Endothelial cell of umbilical vein (primary cell): Measurements from ENCODE around the gene HEPHL1. TPM values are rescaled to one million over a fixed set of nuclear protein-coding genes. Genes with fewer than 3 reads are reported as not detected.

Experiments used
- BruUV-seq: library from RNA; stranded (reverse); fragments of 400-500 nt; replicated peaks from 2 replicates; lab custom pipeline; 2021; lab: Mats Ljungman, UMichigan
- CTCF ChIA-PET: fragments of 300-600, 350-600 bp; sonication (Branson Sonifier 250); formaldehyde crosslinking; loops from one replicate; lab custom pipeline; 2021; ENCODE audit warnings: antibody characterized with exemption, inconsistent platforms; lab: Charles Lee
- POLR2A ChIA-PET: fragments of 300-600, 350-600 bp; sonication (Branson Sonifier 250); formaldehyde crosslinking; loops from one replicate; lab custom pipeline; 2021; ENCODE audit warnings: antibody characterized with exemption, inconsistent platforms; lab: Charles Lee
- DNase-seq: peaks from one replicate; pipeline ENCODE4 v3.0.0-alpha.2; 2011; ENCODE audit warnings: low read depth, low spot score
- FAIRE-seq: peaks from 2 replicates; lab custom pipeline; 2011; peaks lifted over from hg19 to GRCh38; lab: Jason Lieb, UNC
- H2AFZ ChIP-seq: 2 replicates; pipeline ENCODE4 v1.6.0; 2012; ENCODE audit warnings: low read depth, low read length, control low read depth, inconsistent platforms
- H3K27ac ChIP-seq: 2 replicates; pipeline ENCODE4 v1.5.1; 2011; ENCODE audit warnings: low read depth, mild to moderate bottlenecking, control low read depth, low read length, moderate library complexity; ENCODE audit not compliant: insufficient read depth
- H3K27me3 ChIP-seq, 2 experiments: 2 replicates each; pipeline versions ENCODE4 v1.6.0 to v1.6.1; 2011; ENCODE audit warnings: low read length in 2 of 2, mixed read lengths in 1 of 2; ENCODE audit not compliant: control insufficient read depth in 2 of 2, insufficient read depth in 2 of 2
- H3K36me3 ChIP-seq, 2 experiments: 2 replicates in 1 of 2; 3 replicates in 1 of 2; pipeline ENCODE4 v1.5.1; 2011; ENCODE audit warnings: low read length in 2 of 2, mild to moderate bottlenecking in 1 of 2, moderate library complexity in 1 of 2; ENCODE audit not compliant: control insufficient read depth in 2 of 2, insufficient read depth in 2 of 2; ENCODE audit errors: extremely low read depth in 1 of 2
- H3K4me1 ChIP-seq: 3 replicates; pipeline ENCODE4 v1.5.1; 2011; ENCODE audit warnings: mild to moderate bottlenecking, low read length; ENCODE audit not compliant: control insufficient read depth, insufficient read depth; ENCODE audit errors: extremely low read depth
- H3K4me2 ChIP-seq: 2 replicates; pipeline ENCODE4 v1.6.1; 2011; ENCODE audit warnings: low read length, control low read depth, mixed read lengths; ENCODE audit not compliant: insufficient read depth
- H3K4me3 ChIP-seq, 3 experiments: fragments of 200-600 bp in 1 of 3; sonication (generic), shearing (Covaris generic) in 1 of 3; replicated peaks in 1 of 3; 2 replicates each; pipeline ENCODE4 v1.5.1; 2011 to 2016; ENCODE audit warnings: control low read depth in 3 of 3, low read length in 3 of 3, mild to moderate bottlenecking in 2 of 3, inconsistent platforms in 1 of 3, low read depth in 1 of 3, moderate library complexity in 1 of 3; ENCODE audit not compliant: insufficient read depth in 1 of 3
- H3K79me2 ChIP-seq: 2 replicates; pipeline ENCODE4 v1.6.0; 2012; ENCODE audit warnings: low read length, inconsistent platforms; ENCODE audit not compliant: control insufficient read depth, insufficient read depth
- H3K9ac ChIP-seq: replicated peaks from 2 replicates; pipeline ENCODE3; 2011; ENCODE audit warnings: low read length, control low read depth; ENCODE audit not compliant: insufficient read depth; ENCODE audit errors: extremely low read depth
- H3K9me1 ChIP-seq: replicated peaks from 3 replicates; pipeline ENCODE4 v1.6.0; 2011; ENCODE audit warnings: mild to moderate bottlenecking, low read length; ENCODE audit not compliant: control insufficient read depth, insufficient read depth; ENCODE audit errors: extremely low read depth
- H3K9me3 ChIP-seq: replicated peaks from 2 replicates; pipeline ENCODE4 v1.5.1; 2012; ENCODE audit warnings: low read length, inconsistent platforms; ENCODE audit not compliant: control insufficient read depth, insufficient read depth
- H4K20me1 ChIP-seq: replicated peaks from 2 replicates; pipeline ENCODE3; 2011; ENCODE audit warnings: mild to moderate bottlenecking, low read length; ENCODE audit not compliant: control insufficient read depth, insufficient read depth; ENCODE audit errors: extremely low read depth
- CTCF ChIP-seq, 2 donors: IDR thresholded peaks; 1 replicate in 1 of 2; 2 replicates in 1 of 2; pipeline ENCODE4 v1.5.1; 2011; ENCODE audit warnings: low read length in 2 of 2, mild to moderate bottlenecking in 2 of 2, moderate library complexity in 2 of 2, control low read depth in 1 of 2, inconsistent platforms in 1 of 2, low read depth in 1 of 2; ENCODE audit not compliant: insufficient read depth in 1 of 2; ENCODE audit errors: extremely low read depth in 1 of 2
- EZH2 ChIP-seq: IDR thresholded peaks from 2 replicates; pipeline ENCODE4 v1.6.1; 2012; ENCODE audit warnings: borderline replicate concordance, low read depth, mild to moderate bottlenecking, moderate library complexity, low read length, inconsistent platforms; ENCODE audit not compliant: severe bottlenecking
- FOS ChIP-seq: IDR thresholded peaks from 2 replicates; pipeline ENCODE4 v1.6.1; 2011; ENCODE audit warnings: mild to moderate bottlenecking, low read length, moderate library complexity, borderline replicate concordance; ENCODE audit not compliant: insufficient read depth
- GATA2 ChIP-seq: IDR thresholded peaks from 2 replicates; pipeline ENCODE4 v1.7.0; 2011; ENCODE audit warnings: low read depth, mild to moderate bottlenecking, moderate library complexity, mixed read lengths, low read length; ENCODE audit not compliant: insufficient read length, insufficient read depth
- JUN ChIP-seq: IDR thresholded peaks from 2 replicates; pipeline ENCODE4 v1.6.1; 2011; ENCODE audit warnings: borderline replicate concordance, low read depth; ENCODE audit not compliant: insufficient read length, insufficient read depth
- MAX ChIP-seq: IDR thresholded peaks from 2 replicates; pipeline ENCODE4 v1.6.1; 2011; ENCODE audit not compliant: insufficient read depth, insufficient read length
- MYC ChIP-seq: IDR thresholded peaks from one replicate; pipeline ENCODE4 v1.6.1; 2011; ENCODE audit warnings: mild to moderate bottlenecking, low read depth, low read length
- POLR2A ChIP-seq: IDR thresholded peaks from 2 replicates; pipeline ENCODE4 v1.6.1; 2012; ENCODE audit warnings: low read depth, mild to moderate bottlenecking, control low read depth, low read length
- POLR2AphosphoS5 ChIP-seq: IDR thresholded peaks from 2 replicates; pipeline ENCODE4 v1.6.1; 2012; ENCODE audit warnings: low read depth, mild to moderate bottlenecking, control low read depth, low read length, moderate library complexity; ENCODE audit not compliant: insufficient read depth
- dilution Hi-C: fragments of 300-500 bp; cut with MboI; formaldehyde crosslinking; loops from one replicate; pipeline ENCODE4 v1.15.0; 2019; ENCODE audit warnings: low sequenced_read_pairs; ENCODE audit not compliant: extremely low pct_ligation_motif_present
- intact Hi-C: fragments of 100-400 bp; cut with micrococcal nuclease; formaldehyde crosslinking; loops from one replicate; pipeline ENCODE4 v1.10.0; 2022
- polyA plus RNA-seq, 4 experiments: library from polyadenylated mRNA; depleted of rRNA in 3 of 4; stranded (reverse) in 3 of 4; unstranded in 1 of 4; fragments of >200 nt; gene quantifications; 2 replicates each; pipeline versions ENCODE4 v1.2.1 to v1.2.3, GENCODE V29; 2011 to 2012; ENCODE audit warnings: missing spikeins in 1 of 4
- total RNA-seq: library from RNA; stranded (reverse); gene quantifications from 2 replicates; pipeline ENCODE4 v1.2.3, GENCODE V29; 2021

HEPHL1 gene
- total and polyA plus RNA-seq, 2 donors (not counting 3 experiments of a cell fraction or from before 2014, with no cell fraction given) = not detected

GRCh38 chr11:94084164-94084563, 63.0 kb downstream of the HEPHL1 start:
- intact Hi-C loops (no loop called here), dilution Hi-C loops (no loop called here)
- ChIA-PET CTCF (no interaction called here), POLR2A (no interaction called here)
- H3K4me2 ChIP-seq = no peak overlapping the region
- no peaks in the 10 kb centered on the region for H3K79me2 ChIP-seq
- FAIRE-seq (no peak), DNase-seq (no peak)
- H3K9me3 ChIP-seq = no peaks in the 10 kb centered on the region
- H2AFZ ChIP-seq = no peak overlapping the region
- peaks cover 0 to 2% of the 10 kb centered on the region in 2 experiments for H3K27me3 ChIP-seq
- H3K4me3 ChIP-seq = no peak overlapping the region
- H3K27ac ChIP-seq = no peak overlapping the region
- no peak overlapping the region for H3K9ac ChIP-seq
- no peaks in the 10 kb centered on the region for H4K20me1 ChIP-seq
- TF ChIP-seq CTCF (IDR thresholded peaks at IDR 0.05; ENCODE audit: extremely low read depth in 1 of 2, insufficient read depth in 1 of 2, low read depth in 1 of 2, low read length in 2 of 2) (no peak), FOS (no peak), MAX (no peak), GATA2 (no peak), POLR2A (no peak), JUN (no peak), EZH2 (no peak), MYC (no peak), POLR2AphosphoS5 (no peak)
- H3K36me3 ChIP-seq = no peaks in the 10 kb centered on the region
- H3K9me1 ChIP-seq = no peaks in the 10 kb centered on the region
- no peaks in the 10 kb centered on the region for H3K4me1 ChIP-seq
- BruUV-seq = no TSS peak
